GM20431 (cell line): ENCODE data around the gene PPP2R3A.

Experiments used
- in situ Hi-C: fragments of 300-500 bp; cut with MseI, MboI; formaldehyde crosslinking; loops from one replicate; pipeline ENCODE4 v1.15.0; 2020; ENCODE audit warnings: low sequenced_read_pairs; ENCODE audit not compliant: unreplicated experiment

Gene PPP2R3A

DNA sequence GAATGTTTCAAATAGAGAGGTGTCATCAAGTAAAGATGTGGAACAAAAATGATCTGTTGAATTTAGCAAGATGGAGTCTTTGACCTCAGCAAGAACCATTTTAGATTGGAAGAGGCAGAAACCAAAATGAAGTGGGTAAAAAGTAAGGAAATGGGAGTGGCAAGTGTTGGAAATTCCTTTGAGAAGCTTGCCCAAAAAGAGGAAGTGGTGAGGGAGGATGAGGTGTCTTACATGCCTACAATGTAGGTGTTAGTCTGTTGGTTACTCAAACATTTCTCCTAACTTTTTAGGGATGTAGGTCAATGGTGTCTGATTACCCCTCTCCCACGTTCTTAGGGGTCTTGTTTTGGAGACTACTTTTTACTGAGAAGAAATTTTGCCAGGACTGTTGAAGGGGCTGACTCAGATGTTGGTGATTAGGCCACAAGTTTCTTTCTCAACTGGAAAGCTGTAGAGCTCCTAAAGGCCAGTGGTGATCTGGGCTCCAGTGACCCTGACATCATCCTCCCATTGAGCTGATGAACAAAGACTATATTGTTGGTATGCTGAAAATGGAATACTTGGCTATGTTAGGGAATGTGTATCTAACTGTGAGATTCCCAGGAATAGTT is 5.1 kb downstream of the PPP2R3A start:
- in situ Hi-C loops = no loop called here

DNA sequence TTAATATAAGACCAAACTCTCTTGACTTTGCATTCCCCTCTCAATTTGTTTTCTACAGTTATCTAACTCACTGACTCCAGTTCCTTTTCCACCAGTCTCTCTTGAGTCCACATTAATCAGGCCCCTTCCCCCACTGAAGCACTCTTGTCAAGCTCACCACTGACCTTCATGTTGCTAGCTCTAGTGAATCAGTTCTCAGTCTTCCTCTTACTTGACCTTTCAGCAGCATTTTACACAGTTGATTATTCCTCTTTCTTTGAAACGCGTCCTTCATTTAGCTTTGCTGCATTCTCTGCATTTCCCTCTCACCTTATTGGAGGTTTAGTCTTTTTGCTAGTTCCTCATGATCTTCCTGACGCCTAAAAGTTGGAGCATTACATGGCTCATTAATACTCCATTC is 8.3 kb downstream of the PPP2R3A start:
- in situ Hi-C loops = no loop called here

DNA sequence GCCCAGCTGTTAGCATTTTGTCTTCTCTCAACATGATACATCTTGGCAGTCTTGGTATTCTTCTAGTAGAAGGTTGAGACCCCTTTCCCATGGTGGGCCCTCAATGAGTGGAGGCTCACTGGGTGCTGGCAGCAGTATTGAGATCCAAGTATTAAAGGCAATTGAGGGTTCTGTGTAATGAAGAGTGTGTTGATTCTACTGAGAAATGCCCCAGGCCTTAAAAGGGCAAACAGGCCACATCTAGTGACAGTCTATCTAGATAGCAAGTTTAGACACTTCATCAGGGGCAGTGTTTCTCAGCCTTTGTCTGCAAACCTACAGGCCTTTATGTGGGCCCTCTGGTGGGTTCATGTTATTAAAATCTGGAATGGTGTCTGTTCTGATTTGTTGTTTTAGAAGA is 9.5 kb downstream of the PPP2R3A start:
- in situ Hi-C loops = no loop called here

DNA sequence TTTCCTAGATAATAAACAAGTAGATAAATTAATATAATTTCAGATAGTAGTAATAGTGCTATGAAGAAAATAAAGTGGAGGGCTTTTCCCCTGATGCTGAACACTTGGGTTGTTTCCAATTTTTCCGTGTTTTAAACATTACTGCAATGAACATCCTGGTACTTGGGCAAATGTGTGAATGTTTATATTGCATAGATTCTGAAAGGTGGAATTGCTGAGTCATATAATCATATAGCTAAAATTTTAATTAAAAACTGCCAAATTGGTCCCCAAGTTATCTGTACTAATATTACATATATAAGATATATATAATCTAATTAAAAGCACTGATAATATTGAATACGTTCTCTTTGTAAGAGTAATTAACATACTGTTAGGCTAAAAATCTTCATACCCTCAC is 10.0 kb downstream of the PPP2R3A start:
- in situ Hi-C loops = no loop called here

DNA sequence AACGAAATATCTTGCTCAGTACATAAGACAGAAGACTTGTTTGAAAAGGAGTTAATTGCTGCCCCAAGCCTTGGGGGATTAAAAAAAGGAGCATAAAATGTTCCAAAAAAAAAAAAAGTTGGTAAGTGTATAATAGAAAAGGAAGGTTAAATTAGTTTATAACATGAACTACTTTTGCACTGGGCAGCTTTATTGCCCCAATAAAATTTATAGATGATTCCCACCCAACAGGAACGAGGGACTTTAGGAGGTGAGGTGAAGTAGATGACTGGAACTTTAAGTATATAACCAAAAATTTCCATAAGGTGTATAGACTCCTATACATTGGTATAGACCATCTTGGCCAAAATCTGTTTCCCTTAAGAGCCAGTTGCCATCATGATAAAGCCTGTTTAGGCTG is 14.8 kb downstream of the PPP2R3A start:
- in situ Hi-C loops = no loop called here

DNA sequence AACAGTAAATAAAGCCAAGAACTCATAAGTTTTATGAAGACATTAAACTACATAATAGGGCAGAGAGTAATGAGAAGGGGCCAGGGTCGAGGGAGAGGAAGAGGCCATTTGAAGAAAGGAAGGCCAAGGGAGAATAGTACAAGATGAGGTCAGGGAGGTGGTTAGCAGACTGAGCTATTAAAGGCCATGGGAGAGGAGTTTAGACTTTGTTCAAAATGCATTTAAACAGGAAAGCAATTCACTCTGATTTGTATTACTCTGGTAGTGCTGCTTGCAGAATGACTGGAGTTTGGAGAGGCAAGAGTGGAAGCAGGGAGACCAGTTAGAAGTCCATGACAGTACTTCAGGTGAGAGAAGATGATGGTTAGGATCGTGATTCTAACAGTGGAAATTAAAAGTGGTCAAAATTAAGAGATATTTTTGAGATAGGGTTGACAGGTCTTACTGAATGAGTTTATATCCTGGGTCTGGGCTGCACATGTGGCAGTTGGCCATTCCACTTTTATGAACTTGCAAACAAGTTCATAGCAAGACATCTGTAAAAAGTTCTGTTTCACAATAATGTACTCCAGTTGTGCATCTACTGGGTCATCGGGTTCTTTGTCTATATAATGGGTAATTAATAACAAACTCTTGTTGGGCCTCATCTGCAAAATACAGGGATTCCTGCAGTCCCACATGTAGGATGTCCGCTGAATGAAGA is 16.3 kb downstream of the PPP2R3A start:
- in situ Hi-C loops = no loop called here

DNA sequence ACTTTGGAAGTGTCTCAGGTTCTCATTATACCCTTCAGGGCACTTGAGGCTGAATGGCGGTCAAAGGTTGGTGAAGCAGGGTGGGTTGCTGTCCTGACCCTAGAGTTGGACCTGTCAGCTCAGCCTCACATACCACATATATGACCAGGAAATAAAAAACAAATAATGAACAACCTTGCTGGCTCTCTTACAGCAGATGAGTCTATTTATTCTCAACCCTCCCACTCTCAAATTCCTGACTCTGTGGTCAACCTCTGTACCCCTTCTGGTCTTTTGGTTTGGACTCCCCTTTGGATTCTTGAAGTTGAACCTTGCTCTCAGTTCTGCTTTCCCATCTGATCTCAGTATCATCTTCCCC is 16.9 kb downstream of the PPP2R3A start:
- in situ Hi-C loops = no loop called here

DNA sequence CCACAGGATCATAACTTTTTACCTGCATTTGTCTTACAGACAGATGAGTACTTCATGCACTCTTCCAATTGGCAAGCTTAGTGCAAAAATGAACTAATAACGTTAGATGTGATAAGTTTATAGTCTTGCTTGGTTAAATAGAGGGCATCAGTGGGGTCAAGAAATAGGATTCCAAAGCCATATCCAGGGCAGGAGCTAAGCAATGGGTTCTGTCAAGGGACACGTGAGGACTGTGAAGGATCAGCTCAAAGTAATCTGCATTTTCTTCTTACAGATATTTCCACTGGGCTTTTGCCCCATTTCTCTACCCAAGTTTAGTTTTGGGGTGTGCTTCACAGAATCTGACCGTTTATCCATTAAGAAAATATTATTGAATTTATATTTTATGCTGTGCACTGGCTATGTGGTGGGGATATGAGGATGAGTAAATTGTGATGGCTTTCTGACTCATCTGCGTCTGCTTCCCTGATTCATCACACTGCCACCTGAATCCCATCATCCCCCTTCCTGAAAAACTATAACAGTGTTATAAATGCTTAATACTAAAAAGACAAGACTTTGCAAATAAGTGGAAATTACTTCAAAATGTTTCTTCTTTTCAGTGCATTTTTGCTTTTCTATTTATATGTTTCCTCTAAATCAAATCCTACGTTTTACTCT is 17.5 kb downstream of the PPP2R3A start:
- in situ Hi-C loops = no loop called here

DNA sequence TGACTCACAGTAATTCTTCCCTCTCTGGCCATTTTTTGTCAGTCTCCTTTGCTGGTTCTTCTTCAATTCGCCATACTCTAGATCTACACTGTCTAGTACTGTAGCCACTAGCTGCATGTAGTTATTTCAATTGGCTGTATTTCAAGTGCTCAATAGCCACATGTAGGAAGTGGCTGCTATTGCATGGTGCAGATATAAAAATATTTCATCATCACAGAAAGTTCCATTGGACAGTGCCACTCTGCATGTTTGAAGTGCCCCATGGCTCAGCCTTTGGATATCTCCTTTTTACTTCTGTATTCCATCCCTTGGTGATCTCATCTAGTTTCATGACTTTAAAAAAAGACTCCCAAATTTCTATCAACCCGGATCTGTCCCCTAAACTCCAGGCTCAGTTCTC is 22.1 kb downstream of the PPP2R3A start:
- in situ Hi-C loops = no loop called here

DNA sequence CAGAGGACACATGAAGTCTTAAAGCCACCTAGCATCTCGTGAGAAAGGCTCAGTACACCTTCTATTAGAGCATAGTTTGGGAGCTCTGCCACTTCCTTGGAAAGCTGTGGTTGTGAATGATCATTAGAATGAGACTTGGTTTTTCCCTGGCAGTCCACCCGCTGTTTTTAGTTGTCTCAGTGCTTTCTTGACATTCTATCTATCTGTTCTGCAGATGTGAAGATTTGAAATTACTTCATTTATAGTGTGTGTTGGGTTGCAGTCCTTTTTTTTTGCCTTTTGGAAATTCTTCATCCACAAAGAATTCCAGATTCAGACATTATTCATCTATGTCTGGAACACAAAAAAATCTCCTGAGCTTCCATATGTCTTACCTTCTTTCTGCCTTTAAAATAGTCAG is 23.7 kb downstream of the PPP2R3A start:
- in situ Hi-C loops = no loop called here

DNA sequence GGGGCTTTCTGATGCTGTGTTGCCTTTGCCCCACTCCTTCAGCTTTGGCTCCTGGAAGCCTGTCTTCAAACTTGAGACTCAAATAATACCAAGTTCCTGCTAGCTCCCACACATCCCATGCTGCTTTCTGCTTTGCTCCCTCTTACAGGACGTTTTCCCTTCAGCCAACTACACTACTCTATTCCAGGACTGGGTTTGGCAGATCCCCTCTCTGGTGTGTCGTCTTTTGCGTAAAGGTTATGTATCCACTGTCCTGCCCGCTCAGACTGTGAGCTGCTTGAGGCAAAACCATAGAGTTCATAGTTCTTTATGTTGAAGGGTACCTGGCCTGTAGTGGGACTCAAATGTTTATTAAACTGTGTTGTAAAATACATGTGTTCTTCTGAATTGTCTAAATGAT is 25.4 kb downstream of the PPP2R3A start:
- in situ Hi-C loops = no loop called here

DNA sequence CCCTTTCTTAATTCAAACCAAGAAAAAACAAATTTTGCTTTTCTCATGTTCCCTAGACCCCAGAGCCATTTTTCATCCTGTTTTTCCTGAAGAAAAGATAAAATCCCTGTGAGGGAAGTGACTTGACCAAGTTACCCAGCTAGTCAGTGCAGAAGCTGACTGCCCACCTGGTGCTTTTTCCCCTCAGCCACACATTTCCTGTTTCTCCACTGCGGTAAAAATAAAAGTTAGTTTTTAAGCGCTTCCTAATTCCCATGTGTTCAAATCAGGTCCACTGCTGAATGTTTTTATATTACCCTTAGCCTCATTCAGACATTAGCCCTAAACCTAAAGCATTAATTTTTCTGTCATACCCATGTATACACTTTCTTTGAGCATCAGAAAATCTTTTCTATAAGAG is 26.1 kb downstream of the PPP2R3A start:
- in situ Hi-C loops = no loop called here

DNA sequence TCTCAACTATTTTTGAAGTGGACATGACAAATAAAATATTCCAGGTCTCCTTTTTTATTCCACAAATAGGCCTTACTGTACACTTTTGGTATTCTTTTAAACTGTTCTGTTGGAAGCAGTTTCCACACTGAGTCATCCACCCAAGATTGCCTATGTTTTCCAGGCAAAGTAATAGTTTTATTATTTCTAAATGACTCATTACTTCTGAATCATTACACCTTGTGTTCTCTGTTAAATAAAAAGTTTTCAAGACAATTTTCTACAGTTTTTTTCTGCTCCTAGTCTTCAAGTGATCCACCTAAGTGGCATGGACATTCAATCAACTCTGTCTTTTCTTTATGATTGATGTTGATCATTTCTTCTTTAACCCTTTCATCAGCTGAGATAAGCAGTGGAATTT is 26.5 kb downstream of the PPP2R3A start:
- in situ Hi-C loops = no loop called here

DNA sequence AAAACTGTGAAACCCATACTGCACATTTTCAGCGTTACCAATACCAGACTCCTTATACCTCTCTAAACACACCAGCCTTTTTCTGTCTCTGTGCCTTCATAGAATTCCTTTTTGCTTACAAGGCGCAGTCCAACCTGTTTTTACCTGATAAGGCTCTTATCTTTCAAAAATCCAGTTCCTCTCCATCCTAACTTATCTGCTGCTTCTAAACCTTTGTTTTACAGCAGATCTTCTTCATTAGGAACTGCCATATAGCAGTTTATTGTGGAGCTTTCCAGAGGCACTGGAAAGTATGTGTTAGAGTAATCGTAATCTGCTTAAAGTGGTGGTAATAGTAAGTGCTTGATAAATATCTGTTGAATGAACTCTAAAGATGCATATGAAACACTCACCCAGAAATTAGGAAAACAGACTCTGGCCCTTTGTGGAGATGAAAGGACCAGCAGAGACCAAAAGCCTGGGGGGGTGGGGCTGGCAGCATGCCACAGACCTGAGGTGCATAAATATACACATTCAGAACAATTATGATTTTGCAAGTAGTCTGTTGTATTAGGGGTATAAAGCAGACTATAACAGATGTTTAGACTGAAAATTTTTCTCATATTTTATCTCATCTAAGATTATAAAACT is 29.3 kb downstream of the PPP2R3A start:
- in situ Hi-C loops = no loop called here

DNA sequence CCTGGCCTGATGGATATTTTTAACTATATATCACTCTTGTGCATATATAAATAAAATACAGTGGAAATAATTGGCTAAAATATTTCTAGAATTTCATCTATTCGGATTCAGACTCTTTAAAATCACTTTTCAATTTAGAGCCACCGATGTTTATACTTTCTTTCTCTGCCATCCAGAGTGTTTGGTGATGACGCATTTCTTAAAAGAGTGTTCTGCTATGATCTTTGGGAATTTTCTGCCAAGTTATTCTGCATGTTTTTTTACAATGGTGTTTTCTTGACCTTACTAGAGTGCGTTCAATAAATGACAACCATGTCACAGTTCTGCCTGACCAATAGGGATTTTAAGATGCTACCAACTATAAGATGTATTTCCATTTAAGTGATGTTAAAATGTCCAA is 30.2 kb downstream of the PPP2R3A start:
- in situ Hi-C loops = no loop called here

DNA sequence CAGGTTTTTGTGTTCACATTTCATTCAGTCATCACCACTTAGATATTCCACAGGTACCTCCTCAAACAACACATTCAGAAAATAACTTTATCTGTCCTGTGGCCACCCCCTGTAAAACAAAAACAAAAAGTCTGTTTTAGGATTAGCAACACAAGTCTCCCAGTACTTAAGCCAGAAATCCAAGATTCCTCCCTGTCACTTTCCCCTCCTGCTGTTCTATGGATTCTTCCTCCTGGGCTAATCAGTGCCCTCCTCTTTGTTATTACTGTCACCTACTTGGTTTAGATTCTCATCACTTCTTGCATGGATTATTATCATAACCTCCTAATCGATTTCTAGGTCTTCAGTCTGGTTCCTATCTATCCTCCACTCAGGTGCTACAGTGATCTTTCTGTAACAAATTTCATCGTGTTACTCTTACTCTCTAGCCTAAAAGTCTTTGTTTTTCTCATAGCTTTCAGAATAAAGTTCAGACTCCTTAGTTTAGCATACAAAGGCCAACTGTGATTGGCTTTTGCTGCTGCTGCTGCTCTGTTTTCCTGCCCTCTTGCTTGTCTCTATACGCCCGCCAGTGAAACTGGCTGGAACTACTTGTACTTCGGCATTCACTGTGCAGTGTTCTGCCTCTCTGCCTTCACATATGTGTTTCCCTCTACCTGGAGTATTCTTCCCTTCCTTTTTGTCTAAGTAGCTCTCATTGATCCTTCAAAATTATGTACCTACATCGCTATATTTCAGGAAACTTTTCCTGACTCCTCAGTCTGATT is 32.2 kb downstream of the PPP2R3A start:
- in situ Hi-C loops = no loop called here

DNA sequence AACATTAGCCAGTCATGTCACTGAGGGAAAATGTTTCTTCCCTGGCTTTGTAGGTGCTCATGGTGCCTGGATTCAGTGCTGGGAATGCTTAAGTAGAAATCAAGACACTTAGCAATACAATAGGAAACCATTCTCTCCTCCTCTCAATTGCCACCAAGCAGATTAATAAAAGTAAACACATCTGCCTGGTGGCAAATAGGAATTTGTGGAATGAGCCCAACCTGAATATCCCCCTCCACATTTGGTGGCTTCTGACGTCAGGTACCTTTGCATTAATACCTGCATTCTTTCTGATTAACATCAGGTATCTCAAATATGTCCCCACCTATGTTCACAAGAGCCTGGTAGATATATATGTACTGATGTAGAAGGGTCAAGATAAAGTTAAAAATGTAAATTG is 42.7 kb downstream of the PPP2R3A start:
- in situ Hi-C loops = no loop called here

DNA sequence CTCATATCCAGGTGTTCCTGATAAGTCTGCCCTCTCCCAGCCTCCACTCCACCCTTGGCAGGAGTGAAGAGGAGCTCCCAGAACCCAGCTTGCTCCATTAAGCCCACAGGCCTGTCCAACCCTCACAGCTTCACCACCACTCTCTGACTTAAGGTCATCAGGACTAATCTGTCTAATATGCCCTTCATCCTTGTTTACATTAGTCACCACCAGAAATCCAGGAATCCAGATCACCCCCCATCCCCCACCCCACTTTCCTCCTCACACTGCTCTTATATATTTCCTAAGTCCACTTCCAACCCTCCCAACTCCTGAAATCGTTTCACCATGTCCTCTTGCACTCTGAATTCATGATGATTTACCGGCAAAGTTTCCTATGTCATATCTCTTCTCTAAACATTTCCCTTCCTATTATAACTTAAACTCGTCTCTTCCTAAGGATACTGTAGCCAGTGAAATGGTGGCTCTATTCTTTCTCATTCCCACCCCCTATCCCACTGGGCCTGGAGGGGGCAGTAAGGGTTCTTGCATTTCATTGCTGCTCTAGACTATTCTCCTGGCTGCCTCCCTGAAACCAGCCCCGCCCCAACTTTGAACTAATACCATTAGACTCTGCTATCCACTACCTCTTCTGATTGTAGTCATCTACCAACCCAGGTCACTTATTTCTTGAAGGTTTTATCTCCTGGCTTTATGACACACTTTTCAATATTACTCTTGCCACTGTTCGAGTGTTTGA is 43.4 kb downstream of the PPP2R3A start:
- in situ Hi-C loops = no loop called here

DNA sequence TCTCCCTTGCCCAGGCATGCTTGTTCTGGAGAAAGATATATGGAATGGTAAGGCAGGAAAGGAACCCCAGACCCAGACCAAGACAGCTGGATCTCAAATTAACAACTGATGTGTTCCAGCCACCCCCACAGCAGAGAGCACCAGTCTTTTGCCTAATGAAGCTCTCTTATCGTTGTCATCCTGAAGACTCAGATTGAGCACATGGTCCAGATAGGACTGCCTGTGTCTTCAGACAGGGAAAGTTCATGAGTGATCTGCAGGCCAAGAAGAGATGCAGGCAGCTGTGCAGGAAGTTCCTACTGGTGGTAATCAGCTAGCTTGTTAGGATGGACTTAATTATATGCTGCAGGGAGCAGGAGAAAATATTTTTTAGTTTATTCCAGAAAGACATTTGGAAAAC is 53.3 kb downstream of the PPP2R3A start:
- in situ Hi-C loops = no loop called here

DNA sequence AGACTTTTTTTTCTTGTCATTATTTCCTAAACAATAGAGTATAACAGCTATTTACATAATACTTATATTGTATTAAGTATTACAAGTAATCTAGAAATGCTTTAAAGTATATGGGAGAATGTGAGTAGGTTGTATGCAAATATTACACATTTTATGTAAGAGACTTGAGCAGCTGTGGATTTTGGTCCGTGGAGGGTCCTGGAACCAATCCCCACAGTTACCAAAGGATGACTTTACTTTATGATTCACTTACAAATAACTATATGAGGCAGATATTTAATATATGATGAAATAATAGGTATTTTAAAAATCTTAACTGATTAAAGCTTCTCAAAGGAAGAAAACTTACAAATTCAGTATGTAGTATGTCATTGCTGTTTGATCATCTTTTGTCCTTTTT is 56.3 kb downstream of the PPP2R3A start:
- in situ Hi-C loops = no loop called here
